Stimulated activated CD4-positive, alpha-beta T cell treated with anti-CD3 and anti-CD28 coated beads, TNF-alpha, amount 100 ng/mL, for 24 hours (primary cell): ENCODE data around the gene BACH2.
A peak's percentile ranks its signal among the peaks of the same experiment; 100 is the strongest.
"Not testable (repeated sequence)": the region's sequence is repeated elsewhere in the genome, so short reads cannot be mapped to it uniquely, and the experiment has no call there.

Experiments
- DNase-seq, 3 experiments: peaks; one replicate each; pipeline ENCODE4 v3.0.0-alpha.2; 2020; ENCODE audit warnings: low read depth in 3 of 3

The BACH2 gene

GRCh38 chr6:90072501-90072900 lies 224.1 kb downstream of the BACH2 start:
- DNase-seq, result no peak

- no peak for DNase-seq
These were observed 227.7 kb downstream of the BACH2 start for GRCh38 chr6:90068703-90069523.

GRCh38 chr6:90068264-90068663 lies 228.4 kb downstream of the BACH2 start:
- DNase-seq, result peak in 1 of 3 experiments; percentile 44

- no peak for DNase-seq
These were observed 229.9 kb downstream of the BACH2 start for GRCh38 chr6:90066697-90067096.

- DNase-seq, result no peak
These were observed 231.5 kb downstream of the BACH2 start for GRCh38 chr6:90065173-90065572.

- no peak for DNase-seq
These were observed 234.0 kb downstream of the BACH2 start for GRCh38 chr6:90062667-90063066.

GRCh38 chr6:90062051-90062450 lies 234.6 kb downstream of the BACH2 start:
- no peak for DNase-seq

GRCh38 chr6:90059178-90059577 lies 237.5 kb downstream of the BACH2 start:
- DNase-seq, result not testable (repeated sequence)

- not testable (repeated sequence) for DNase-seq
These were observed 240.7 kb downstream of the BACH2 start for GRCh38 chr6:90055924-90056323.

GRCh38 chr6:90054193-90054592 lies 242.4 kb downstream of the BACH2 start:
- not testable (repeated sequence) for DNase-seq

GRCh38 chr6:90053614-90054013 lies 243.0 kb downstream of the BACH2 start:
- DNase-seq, result no peak

GRCh38 chr6:90049295-90049694 lies 247.3 kb downstream of the BACH2 start:
- no peak for DNase-seq

GRCh38 chr6:90048206-90048967 lies 248.3 kb downstream of the BACH2 start:
- no peak for DNase-seq

GRCh38 chr6:90045535-90045934 lies 251.1 kb downstream of the BACH2 start:
- DNase-seq, result no peak

- no peak for DNase-seq
These were observed 251.7 kb downstream of the BACH2 start for GRCh38 chr6:90044833-90045381.

- no peak for DNase-seq
These were observed 252.3 kb downstream of the BACH2 start for GRCh38 chr6:90044182-90044832.

- no peak for DNase-seq
These were observed 255.7 kb downstream of the BACH2 start for GRCh38 chr6:90040931-90041330.

- DNase-seq, result no peak
These were observed 256.7 kb downstream of the BACH2 start for GRCh38 chr6:90039911-90040310.

GRCh38 chr6:90038961-90039653 lies 257.5 kb downstream of the BACH2 start:
- no peak for DNase-seq

GRCh38 chr6:90036963-90037362 lies 259.7 kb downstream of the BACH2 start:
- no peak for DNase-seq

GRCh38 chr6:90035047-90035723 lies 261.5 kb downstream of the BACH2 start:
- DNase-seq, result no peak
